ENCODE data around the gene FAM171A1. TPM values are rescaled to one million over a fixed set of nuclear protein-coding genes. Genes with fewer than 3 reads are reported as not detected.
A peak's percentile ranks its signal among the peaks of the same experiment; 100 is the strongest.

Gene FAM171A1
- total RNA-seq, 2 experiments from 2014 or later, result 4.0 TPM

DNA sequence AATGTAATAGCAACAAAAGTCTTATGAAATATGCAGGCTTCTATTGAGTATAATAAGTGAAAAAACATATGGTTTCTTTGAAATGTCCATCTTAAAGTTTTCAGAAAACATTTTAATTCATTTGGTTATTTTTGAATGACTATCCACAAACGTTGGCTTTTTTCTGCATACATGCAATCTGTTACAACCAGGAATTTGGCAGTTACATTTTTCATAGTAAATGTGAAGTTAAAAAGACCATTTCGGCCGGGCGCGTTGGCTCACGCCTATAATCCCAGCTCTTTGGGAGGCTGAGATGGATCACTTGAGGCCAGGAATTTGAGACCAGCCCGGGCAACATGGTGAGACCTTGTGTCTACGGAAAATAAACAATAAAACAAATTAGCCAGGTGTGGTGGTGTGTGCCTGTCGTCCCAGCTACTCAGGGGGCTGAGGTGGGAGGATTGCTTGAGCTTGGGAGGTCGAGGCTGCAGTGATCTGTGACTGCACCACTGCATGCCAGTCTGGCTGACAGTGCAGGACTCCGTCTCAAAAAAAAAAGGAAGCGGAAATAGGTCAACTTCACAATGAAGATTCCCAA lies 128.7 kb downstream of the FAM171A1 start:
- no peak for ATAC-seq
- DNase-seq, result no peak
- no peak overlapping the region for H3K4me3 Mint-ChIP-seq
- peaks cover 22% of the 10 kb centered on the region for H3K4me1 Mint-ChIP-seq (ENCODE audit: low read depth)
- no peaks in the 10 kb centered on the region for H3K27me3 Mint-ChIP-seq (ENCODE audit: low read depth)
- POLR2A ChIA-PET, result no interaction called here
- H3K36me3 Mint-ChIP-seq (ENCODE audit: low read depth), result peaks cover 1% of the 10 kb centered on the region
- H3K9me3 Mint-ChIP-seq (ENCODE audit: insufficient read depth), result no peaks in the 10 kb centered on the region
- no peak overlapping the region for H3K27ac Mint-ChIP-seq
- CTCF ChIA-PET, result no interaction called here

DNA sequence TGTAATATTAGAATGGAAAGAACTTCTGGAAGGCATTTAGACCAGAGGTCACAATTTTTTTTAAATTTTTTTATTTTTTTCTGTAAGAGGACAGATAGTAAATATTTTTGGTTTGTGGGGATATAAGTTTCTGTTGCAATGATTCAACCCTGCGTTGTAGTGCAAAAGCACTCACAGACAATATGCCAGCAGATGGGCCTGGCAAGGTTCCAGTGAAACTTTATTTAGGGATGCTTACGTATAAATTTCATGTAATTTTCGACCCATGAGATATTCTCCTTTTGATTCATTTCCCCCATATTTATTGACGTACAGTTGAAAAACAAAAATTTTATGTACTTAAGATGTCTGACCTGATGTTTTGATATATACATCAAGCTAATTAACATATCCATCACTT lies 129.8 kb downstream of the FAM171A1 start:
- Mint-ChIP-seq H3K36me3 (ENCODE audit: low read depth) (no peaks in the 10 kb centered on the region), H3K4me1 (ENCODE audit: low read depth) (peaks cover 22% of the 10 kb centered on the region), H3K27ac (no peak overlapping the region), H3K4me3 (no peak overlapping the region), H3K27me3 (ENCODE audit: low read depth) (no peaks in the 10 kb centered on the region), H3K9me3 (ENCODE audit: insufficient read depth) (no peaks in the 10 kb centered on the region)
- ATAC-seq (no peak), DNase-seq (no peak)
- ChIA-PET POLR2A (interaction anchor here (0.7 kb wide), 1 partner anchor 10 kb away, joined by 3 read pairs; no protein-coding TSS in a partner anchor), CTCF (no interaction called here)

- ChIA-PET POLR2A (no interaction called here), CTCF (interaction anchor here (0.7 to 1.7 kb wide), 3 partner anchors 16 to 284 kb away, joined by 3 read pairs; no protein-coding TSS in a partner anchor)
- peak; percentile 51 for ATAC-seq
- Mint-ChIP-seq H3K36me3 (ENCODE audit: low read depth) (no peaks in the 10 kb centered on the region), H3K4me3 (no peak overlapping the region), H3K9me3 (ENCODE audit: insufficient read depth) (no peaks in the 10 kb centered on the region), H3K4me1 (ENCODE audit: low read depth) (peaks cover 8% of the 10 kb centered on the region), H3K27me3 (ENCODE audit: low read depth) (no peaks in the 10 kb centered on the region), H3K27ac (no peak overlapping the region)
- DNase-seq, result no peak
Measured at GRCh38 chr10:15238555-15239335, 132.3 kb downstream of the FAM171A1 start.

DNA sequence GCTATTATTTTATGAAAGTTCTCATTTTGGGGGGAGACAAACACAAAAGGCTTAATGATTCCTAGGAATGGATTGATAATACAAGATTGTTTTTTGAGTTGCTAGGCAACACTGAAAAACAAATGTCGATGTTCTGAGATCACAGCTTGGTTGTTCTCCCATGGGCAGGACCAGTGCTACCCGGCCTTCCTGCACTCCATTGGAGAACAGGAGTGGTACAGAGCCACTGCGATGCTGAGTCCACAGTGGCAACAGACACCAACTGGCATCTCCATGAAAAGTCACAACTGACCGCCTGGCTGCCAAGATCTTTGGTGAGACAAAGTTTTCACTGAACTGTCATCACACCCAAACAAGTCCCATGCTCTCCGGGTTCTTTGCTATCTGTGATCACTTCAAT lies 133.7 kb downstream of the FAM171A1 start:
- ATAC-seq (peak; percentile 23), DNase-seq (no peak)
- CTCF ChIA-PET, result no interaction called here

GRCh38 chr10:15236340-15236739 lies 134.7 kb downstream of the FAM171A1 start:
- ATAC-seq, result no peak

More for the DNA sequence above, 133.7 kb downstream of the FAM171A1 start:
- POLR2A ChIA-PET, result no interaction called here
- Mint-ChIP-seq H3K27me3 (ENCODE audit: low read depth) (no peaks in the 10 kb centered on the region), H3K27ac (no peak overlapping the region), H3K36me3 (ENCODE audit: low read depth) (no peaks in the 10 kb centered on the region), H3K4me3 (no peak overlapping the region), H3K9me3 (ENCODE audit: insufficient read depth) (no peaks in the 10 kb centered on the region), H3K4me1 (ENCODE audit: low read depth) (peaks cover 8% of the 10 kb centered on the region)

DNA sequence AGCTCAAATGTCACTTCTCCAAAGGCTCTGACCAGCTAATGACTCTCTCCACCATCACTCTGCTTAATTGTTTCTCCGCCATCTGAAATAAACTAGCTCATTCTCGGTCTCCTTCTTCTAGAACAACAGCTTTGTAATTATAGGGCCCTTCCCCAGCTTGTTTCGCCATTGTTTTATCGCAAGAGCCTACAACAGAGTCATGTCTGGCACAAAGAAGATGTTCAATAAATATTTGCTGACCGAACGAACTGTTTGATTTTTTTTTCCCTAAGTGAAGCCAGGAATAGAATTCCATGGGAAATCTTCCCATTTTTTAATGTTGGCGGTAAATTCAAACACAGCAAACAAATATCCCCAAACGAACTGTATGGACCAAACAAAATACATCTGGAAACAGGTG lies 138.8 kb downstream of the FAM171A1 start:
- Mint-ChIP-seq H3K9me3 (ENCODE audit: insufficient read depth) (no peaks in the 10 kb centered on the region), H3K4me3 (no peak overlapping the region), H3K27me3 (ENCODE audit: low read depth) (peaks cover 3% of the 10 kb centered on the region), H3K4me1 (ENCODE audit: low read depth) (no peaks in the 10 kb centered on the region), H3K27ac (no peak overlapping the region), H3K36me3 (ENCODE audit: low read depth) (no peaks in the 10 kb centered on the region)
- CTCF ChIA-PET, result no interaction called here
- DNase-seq (no peak), ATAC-seq (no peak)
- POLR2A ChIA-PET, result no interaction called here

More at GRCh38 chr10:15236340-15236739, 134.7 kb downstream of the FAM171A1 start:
- no peak for DNase-seq
- no peak overlapping the region for H3K4me3 Mint-ChIP-seq
- H3K27me3 Mint-ChIP-seq (ENCODE audit: low read depth), result no peaks in the 10 kb centered on the region
- no peak overlapping the region for H3K27ac Mint-ChIP-seq
- H3K4me1 Mint-ChIP-seq (ENCODE audit: low read depth), result peaks cover 8% of the 10 kb centered on the region
- H3K36me3 Mint-ChIP-seq (ENCODE audit: low read depth), result no peaks in the 10 kb centered on the region
- no peaks in the 10 kb centered on the region for H3K9me3 Mint-ChIP-seq (ENCODE audit: insufficient read depth)
- ChIA-PET CTCF (no interaction called here), POLR2A (no interaction called here)

GRCh38 chr10:15231426-15231825 lies 139.7 kb downstream of the FAM171A1 start:
- H3K9me3 Mint-ChIP-seq (ENCODE audit: insufficient read depth), result no peaks in the 10 kb centered on the region
- no peak for ATAC-seq
- ChIA-PET POLR2A (no interaction called here), CTCF (no interaction called here)
- H3K4me1 Mint-ChIP-seq (ENCODE audit: low read depth), result no peaks in the 10 kb centered on the region
- H3K4me3 Mint-ChIP-seq, result no peak overlapping the region
- no peaks in the 10 kb centered on the region for H3K36me3 Mint-ChIP-seq (ENCODE audit: low read depth)
- DNase-seq, result no peak
- no peak overlapping the region for H3K27ac Mint-ChIP-seq
- peaks cover 3% of the 10 kb centered on the region for H3K27me3 Mint-ChIP-seq (ENCODE audit: low read depth)

- no peak overlapping the region for H3K27ac Mint-ChIP-seq
- DNase-seq, result no peak
- ATAC-seq, result no peak
- peaks cover 2% of the 10 kb centered on the region for H3K9me3 Mint-ChIP-seq (ENCODE audit: insufficient read depth)
- ChIA-PET POLR2A (no interaction called here), CTCF (interaction anchor here (1.0 to 1.4 kb wide), 2 partner anchors 22 to 141 kb away, joined by 3 to 4 read pairs; partner anchors contain the start of gene FAM171A1)
- no peaks in the 10 kb centered on the region for H3K4me1 Mint-ChIP-seq (ENCODE audit: low read depth)
- no peak overlapping the region for H3K4me3 Mint-ChIP-seq
- H3K36me3 Mint-ChIP-seq (ENCODE audit: low read depth), result no peaks in the 10 kb centered on the region
- peaks cover 3% of the 10 kb centered on the region for H3K27me3 Mint-ChIP-seq (ENCODE audit: low read depth)
Measured at GRCh38 chr10:15230257-15230656, 140.8 kb downstream of the FAM171A1 start.

- Mint-ChIP-seq H3K9me3 (ENCODE audit: insufficient read depth) (peaks cover 12% of the 10 kb centered on the region), H3K27me3 (ENCODE audit: low read depth) (peaks cover 3% of the 10 kb centered on the region), H3K36me3 (ENCODE audit: low read depth) (peaks cover 6% of the 10 kb centered on the region), H3K27ac (no peak overlapping the region), H3K4me1 (ENCODE audit: low read depth) (peaks cover 1% of the 10 kb centered on the region), H3K4me3 (no peak overlapping the region)
- CTCF ChIA-PET, result no interaction called here
- DNase-seq (no peak), ATAC-seq (no peak)
- POLR2A ChIA-PET, result interaction anchor here (0.6 kb wide), 1 partner anchor 35 kb away, joined by 3 read pairs; no protein-coding TSS in a partner anchor
Measured at GRCh38 chr10:15229268-15229667, 141.8 kb downstream of the FAM171A1 start.

GRCh38 chr10:15228426-15228825 lies 142.7 kb downstream of the FAM171A1 start:
- POLR2A ChIA-PET, result no interaction called here
- H3K4me3 Mint-ChIP-seq, result no peak overlapping the region
- H3K27ac Mint-ChIP-seq, result no peak overlapping the region
- H3K27me3 Mint-ChIP-seq (ENCODE audit: low read depth), result peaks cover 3% of the 10 kb centered on the region
- peaks cover 16% of the 10 kb centered on the region for H3K9me3 Mint-ChIP-seq (ENCODE audit: insufficient read depth)
- CTCF ChIA-PET, result no interaction called here
- ATAC-seq (no peak), DNase-seq (no peak)
- H3K4me1 Mint-ChIP-seq (ENCODE audit: low read depth), result peaks cover 1% of the 10 kb centered on the region
- H3K36me3 Mint-ChIP-seq (ENCODE audit: low read depth), result peaks cover 11% of the 10 kb centered on the region

GRCh38 chr10:15227611-15228372 lies 143.3 kb downstream of the FAM171A1 start:
- ATAC-seq (no peak), DNase-seq (no peak)
- POLR2A ChIA-PET, result no interaction called here
- Mint-ChIP-seq H3K36me3 (ENCODE audit: low read depth) (peaks cover 11% of the 10 kb centered on the region), H3K27me3 (ENCODE audit: low read depth) (peaks cover 3% of the 10 kb centered on the region), H3K9me3 (ENCODE audit: insufficient read depth) (peaks cover 16% of the 10 kb centered on the region), H3K4me3 (no peak overlapping the region), H3K27ac (no peak overlapping the region), H3K4me1 (ENCODE audit: low read depth) (peaks cover 1% of the 10 kb centered on the region)
- CTCF ChIA-PET, result no interaction called here

- H3K36me3 Mint-ChIP-seq (ENCODE audit: low read depth), result peaks cover 11% of the 10 kb centered on the region
- no peak for ATAC-seq
- H3K4me3 Mint-ChIP-seq, result no peak overlapping the region
- CTCF ChIA-PET, result no interaction called here
- peaks cover 16% of the 10 kb centered on the region for H3K9me3 Mint-ChIP-seq (ENCODE audit: insufficient read depth)
- no peak overlapping the region for H3K27ac Mint-ChIP-seq
- DNase-seq, result no peak
- H3K4me1 Mint-ChIP-seq (ENCODE audit: low read depth), result peaks cover 1% of the 10 kb centered on the region
- POLR2A ChIA-PET, result no interaction called here
- peaks cover 3% of the 10 kb centered on the region for H3K27me3 Mint-ChIP-seq (ENCODE audit: low read depth)
Measured at GRCh38 chr10:15225511-15225910, 145.6 kb downstream of the FAM171A1 start.

Data from activated CD8-positive, alpha-beta T cell treated with anti-CD3 and anti-CD28 coated beads, Interleukin-2, amount 10 ng/mL, durations not matched to agents 7 days and 5 days (primary cell).